UCSD-AML1 (cell line): ENCODE results near the gene EMC10.
"Not testable (repeated sequence)": the region's sequence is repeated elsewhere in the genome, so short reads cannot be mapped to it uniquely, and the experiment has no call there.

Experiments used
- DNase-seq: peaks from one replicate; lab custom pipeline; 2025; ENCODE audit not compliant: unreplicated experiment; lab: John Stamatoyannopoulos, UW

EMC10 gene

DNA sequence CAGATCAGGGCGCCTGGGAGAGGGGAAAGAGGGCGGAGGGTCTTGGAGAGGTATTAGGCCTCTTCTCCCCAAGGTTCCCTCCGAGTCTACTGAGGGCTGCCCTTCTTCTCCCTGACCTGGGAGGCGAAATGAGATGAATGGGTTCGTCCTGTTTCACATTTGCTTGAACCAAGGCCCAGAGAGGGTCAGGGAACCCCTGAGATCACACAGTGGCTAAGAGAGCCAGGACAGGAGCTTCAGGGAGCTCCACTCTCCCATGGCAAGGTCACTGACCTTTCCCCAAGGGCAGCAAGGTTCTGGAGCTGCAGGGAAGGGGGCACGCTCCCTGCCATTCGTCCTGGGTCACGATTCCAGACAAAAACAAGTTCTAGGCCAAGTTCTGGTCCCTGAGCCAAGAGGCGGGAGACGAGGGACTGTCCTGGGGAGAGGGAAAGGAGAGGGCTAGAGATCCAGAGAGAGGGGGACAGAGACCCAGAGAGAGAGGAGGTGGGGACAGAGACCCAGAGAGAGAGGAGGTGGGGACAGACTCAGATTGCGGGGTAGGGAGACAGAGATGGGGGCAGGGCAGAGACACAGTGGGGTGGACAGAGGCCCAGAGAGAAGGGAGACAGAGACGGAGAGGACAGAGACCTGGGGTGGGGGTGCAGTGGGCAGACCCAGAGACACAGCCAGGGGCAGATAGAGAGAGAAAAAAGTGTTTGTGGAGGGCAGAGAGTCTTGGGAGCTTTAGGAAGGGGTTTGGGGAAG, 36.9 kb downstream of the EMC10 start:
- no peak for DNase-seq

DNA sequence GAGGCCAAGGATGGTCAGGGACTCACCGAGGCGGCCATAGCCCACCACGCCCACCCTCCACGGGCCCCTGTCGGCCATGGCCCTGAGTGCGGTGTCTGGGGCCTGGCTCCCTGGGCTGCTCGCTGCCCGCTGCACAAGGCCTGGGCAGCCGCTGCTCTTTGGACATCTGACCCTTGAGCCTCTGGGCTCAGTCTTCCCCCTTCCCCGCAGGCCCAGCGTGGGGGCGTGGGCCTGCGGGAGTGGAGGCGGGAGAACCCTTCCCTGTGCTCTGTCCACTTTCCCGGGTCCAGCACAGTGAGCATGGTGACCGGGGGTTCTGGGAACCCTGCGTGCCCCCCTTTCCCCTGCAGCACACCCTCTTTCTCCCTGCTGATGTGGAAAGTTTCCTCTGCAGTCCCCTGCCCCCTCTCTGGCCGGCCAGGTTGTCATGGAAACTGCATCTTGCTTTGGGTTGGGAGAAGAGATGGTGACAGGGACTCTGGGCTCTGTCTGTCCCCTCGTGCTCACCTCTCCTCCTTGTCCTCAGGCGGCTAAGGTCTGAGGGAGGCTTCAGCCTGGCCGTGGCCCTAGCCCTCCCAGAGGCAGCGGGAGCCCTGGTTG, 37.5 kb downstream of the EMC10 start, which contains the start of gene ASPDH:
Gene ASPDH, minus strand, starts transcription at position 168 of the 600 bp plus-strand sequence. Its CDS starts 90 bp downstream, at position 78.
- DNase-seq = no peak

- no peak for DNase-seq
These were observed 38.2 kb downstream of the EMC10 start for GRCh38 chr19:50514346-50515167.

- DNase-seq = no peak
These were observed 38.9 kb downstream of the EMC10 start for GRCh38 chr19:50515168-50515561.

DNA sequence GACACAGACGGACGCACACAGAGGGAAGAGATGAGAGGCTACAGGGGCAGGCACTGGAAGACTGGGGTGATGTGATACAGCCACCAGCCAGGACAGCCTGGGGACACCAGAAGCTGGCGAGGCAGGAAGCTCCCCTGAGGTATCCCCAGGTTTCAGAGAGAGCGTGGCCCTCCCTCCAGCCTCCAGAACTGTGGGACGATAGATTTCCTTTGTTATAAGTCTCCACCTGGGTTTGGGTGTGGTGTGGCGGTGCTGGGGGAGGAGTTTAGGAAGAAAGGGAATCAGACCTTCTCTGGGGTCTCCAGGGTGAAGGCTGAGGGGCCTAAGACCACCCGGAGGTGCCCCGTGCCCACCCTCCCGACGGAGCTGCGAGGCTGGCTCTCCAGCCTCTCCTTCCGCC, 40.1 kb downstream of the EMC10 start:
- no peak for DNase-seq

DNA sequence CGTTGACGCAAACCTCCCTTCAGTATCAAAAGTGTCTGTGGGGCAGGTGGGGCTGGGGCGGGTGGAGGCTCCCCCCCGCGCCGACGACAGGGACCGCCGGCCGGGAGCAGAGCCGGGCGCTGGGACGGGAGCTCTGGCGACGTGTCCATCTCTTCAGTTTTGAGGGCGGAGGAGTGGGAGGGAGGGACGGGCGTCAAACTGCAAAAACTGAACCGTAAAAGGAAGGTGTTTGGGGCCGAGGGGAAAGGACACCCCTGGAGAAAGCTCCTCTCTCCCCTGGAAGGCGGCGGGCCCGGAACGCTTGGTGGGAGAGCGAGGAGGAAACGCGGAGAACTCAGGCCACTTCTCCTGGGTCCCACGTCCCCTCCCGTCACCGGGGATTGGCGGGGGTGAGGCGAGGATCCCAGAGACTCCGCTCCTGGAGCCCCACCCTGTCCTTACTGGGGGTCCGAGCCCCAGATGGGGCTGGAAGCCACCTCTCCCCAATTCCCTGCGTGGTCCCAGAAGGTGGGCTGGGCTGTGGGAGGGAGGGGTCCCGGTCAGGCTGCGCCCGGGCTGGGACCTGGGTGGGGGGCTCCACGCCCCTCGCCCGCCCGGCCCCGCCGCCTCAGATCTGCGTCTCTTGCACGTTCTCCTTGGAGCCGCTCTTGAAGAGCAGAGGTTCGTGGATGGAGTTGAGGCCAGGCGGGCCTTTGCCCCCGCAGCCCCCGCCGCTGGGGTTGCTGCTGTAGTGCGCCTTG, 40.8 kb downstream of the EMC10 start:
- no peak for DNase-seq

DNA sequence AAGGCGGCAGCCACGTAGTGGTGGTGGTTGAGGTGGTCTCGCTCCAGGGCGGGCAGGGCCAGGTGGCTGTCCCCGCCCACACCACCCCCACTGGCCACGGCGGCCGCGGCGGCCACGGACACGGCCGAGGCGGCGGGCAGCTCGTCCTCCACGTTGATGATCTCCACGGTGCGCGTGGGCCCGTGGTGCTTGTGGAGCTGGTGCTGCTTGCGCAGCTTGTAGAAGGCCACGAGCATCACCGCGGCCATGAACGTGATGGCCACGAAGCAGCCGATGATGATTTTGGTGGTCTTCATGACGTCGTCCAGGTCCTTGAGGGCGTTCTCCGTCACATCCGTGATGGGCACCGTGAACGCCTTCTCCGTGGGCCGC, 41.4 kb downstream of the EMC10 start:
- DNase-seq = no peak

- no peak for DNase-seq
These were observed 42.0 kb downstream of the EMC10 start for GRCh38 chr19:50518091-50519005.

- no peak for DNase-seq
These were observed 42.8 kb downstream of the EMC10 start for GRCh38 chr19:50519006-50519575.

- no peak for DNase-seq
These were observed 44.6 kb downstream of the EMC10 start for GRCh38 chr19:50520822-50521465.

GRCh38 chr19:50522881-50523280, 46.6 kb downstream of the EMC10 start:
- no peak for DNase-seq

DNA sequence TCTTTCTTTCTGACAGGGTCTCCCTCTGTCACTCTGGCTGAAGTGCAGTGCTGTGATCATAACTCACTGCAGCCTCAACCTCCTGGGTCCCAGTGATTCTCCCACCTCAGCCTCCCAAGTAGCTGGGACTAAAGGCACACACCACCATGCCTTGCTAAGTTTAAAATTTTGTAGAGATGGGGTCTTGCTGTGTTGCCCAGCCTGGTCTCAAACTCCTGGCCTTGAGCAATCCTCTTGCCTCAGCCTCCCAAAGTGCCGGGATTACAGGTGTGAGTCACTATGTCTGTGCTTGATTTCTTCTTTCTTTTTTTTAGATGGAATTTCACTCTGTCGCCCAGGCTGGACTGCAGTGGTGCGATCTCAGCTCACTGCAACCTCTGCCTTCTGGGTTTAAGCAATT, 51.7 kb downstream of the EMC10 start:
- not testable (repeated sequence) for DNase-seq

DNA sequence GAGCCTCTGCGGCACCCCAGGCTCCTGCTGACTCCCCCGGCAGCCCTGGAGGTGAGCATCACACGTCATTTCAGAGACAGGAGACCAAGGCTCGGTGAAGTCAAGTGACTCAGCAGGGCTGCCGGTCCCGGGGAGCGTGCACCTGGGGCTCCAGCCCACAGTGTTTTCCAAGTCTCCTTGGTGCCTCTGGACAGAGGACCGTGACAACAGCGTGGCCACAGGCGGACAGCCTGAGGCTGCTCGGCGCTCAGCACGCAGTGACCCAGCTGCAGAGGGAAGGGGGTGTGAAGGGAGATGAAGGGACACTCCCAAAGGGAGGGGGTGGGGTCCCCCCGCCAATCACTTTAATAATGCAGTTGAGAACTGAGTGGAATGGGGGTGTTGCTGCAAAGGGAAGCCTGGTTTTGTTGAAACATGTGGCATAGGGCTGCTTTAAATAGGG, 54.9 kb downstream of the EMC10 start:
- DNase-seq = no peak

GRCh38 chr19:50532952-50533351, 56.6 kb downstream of the EMC10 start:
- DNase-seq = no peak

- no peak for DNase-seq
These were observed 58.2 kb downstream of the EMC10 start for GRCh38 chr19:50534478-50534877.

GRCh38 chr19:50535672-50536187, 59.4 kb downstream of the EMC10 start:
- DNase-seq = no peak

- DNase-seq = no peak
These were observed 60.5 kb downstream of the EMC10 start for GRCh38 chr19:50536662-50537305.

- no peak for DNase-seq
These were observed 61.0 kb downstream of the EMC10 start for GRCh38 chr19:50537306-50537685.
